NCI-H526 treated with DMSO at 0.1 percent for 48 hours (cell line): Measurements from ENCODE around the gene MBP.
"Not testable (repeated sequence)": the region's sequence is repeated elsewhere in the genome, so short reads cannot be mapped to it uniquely, and the experiment has no call there.

Experiments used
- DNase-seq: peaks from one replicate; lab custom pipeline; 2025; lab: John Stamatoyannopoulos, UW

The MBP gene

GRCh38 chr18:77022556-77022955 is 110.0 kb downstream of the MBP start:
- DNase-seq = no peak

- DNase-seq = no peak
These were observed 110.5 kb downstream of the MBP start for GRCh38 chr18:77022116-77022515.

- not testable (repeated sequence) for DNase-seq
These were observed 111.1 kb downstream of the MBP start for GRCh38 chr18:77021478-77021877.

- no peak for DNase-seq
These were observed 111.5 kb downstream of the MBP start for GRCh38 chr18:77021075-77021474.

- no peak for DNase-seq
These were observed 112.0 kb downstream of the MBP start for GRCh38 chr18:77020561-77020960.

- no peak for DNase-seq
These were observed 112.9 kb downstream of the MBP start for GRCh38 chr18:77019641-77020040.

GRCh38 chr18:77018650-77019049 is 113.9 kb downstream of the MBP start:
- not testable (repeated sequence) for DNase-seq

- DNase-seq = no peak
These were observed 115.2 kb downstream of the MBP start for GRCh38 chr18:77017355-77017754.

- DNase-seq = no peak
These were observed 115.6 kb downstream of the MBP start for GRCh38 chr18:77016936-77017335.

GRCh38 chr18:77015771-77016710 is 116.5 kb downstream of the MBP start:
- no peak for DNase-seq

GRCh38 chr18:77015169-77015568 is 117.4 kb downstream of the MBP start:
- DNase-seq = no peak

GRCh38 chr18:77014538-77014937 is 118.0 kb downstream of the MBP start:
- DNase-seq = no peak

- DNase-seq = no peak
These were observed 118.6 kb downstream of the MBP start for GRCh38 chr18:77013811-77014521.

- DNase-seq = no peak
These were observed 119.6 kb downstream of the MBP start for GRCh38 chr18:77012806-77013541.

GRCh38 chr18:77012120-77012519 is 120.5 kb downstream of the MBP start:
- DNase-seq = no peak

- no peak for DNase-seq
These were observed 122.9 kb downstream of the MBP start for GRCh38 chr18:77009675-77010074.

- no peak for DNase-seq
These were observed 123.8 kb downstream of the MBP start for GRCh38 chr18:77008576-77009315.

- DNase-seq = no peak
These were observed 124.6 kb downstream of the MBP start for GRCh38 chr18:77008006-77008405.

- DNase-seq = no peak
These were observed 125.3 kb downstream of the MBP start for GRCh38 chr18:77007251-77007650.

- no peak for DNase-seq
These were observed 126.0 kb downstream of the MBP start for GRCh38 chr18:77006305-77007175.
